Activated effector memory CD4-positive, alpha-beta T cell treated with anti-CD3 and anti-CD28 coated beads, Interleukin-2, amount 50 U/mL, for 16 hours (primary cell): ENCODE data around the gene SOS2.

Experiments
- DNase-seq: peaks from one replicate; pipeline ENCODE4 v3.0.0-alpha.2; 2020

Gene SOS2

GRCh38 chr14:50231475-50232275 is at the start of gene SOS2:
Gene SOS2, minus strand, starts transcription at chr14:50231578. Its CDS starts 295 bp downstream, at chr14:50231283.
- DNase-seq: peak; percentile 93

GRCh38 chr14:50272498-50272897 is 41.1 kb upstream of the SOS2 start:
- DNase-seq: no peak

DNA sequence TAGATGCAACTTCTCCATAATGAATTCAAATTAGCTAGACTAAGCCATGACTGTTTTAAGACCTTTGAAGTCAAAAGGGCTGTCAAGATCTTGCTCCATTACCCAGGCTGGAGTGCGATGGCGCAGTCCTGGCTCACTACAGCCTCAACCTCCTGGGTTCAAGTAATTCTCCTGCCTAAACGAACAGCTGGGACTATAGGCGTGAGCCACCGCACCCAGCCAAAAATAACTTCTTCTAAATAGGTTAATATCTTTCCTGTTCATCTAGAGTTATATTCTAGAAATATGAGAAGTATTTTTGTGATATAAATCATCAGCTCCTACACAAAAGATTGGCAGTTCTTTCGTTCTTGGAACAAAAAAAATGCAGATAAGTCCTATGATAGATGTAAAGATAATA is 39.6 kb upstream of the SOS2 start:
- DNase-seq: no peak

- DNase-seq: no peak
These were observed 33.7 kb upstream of the SOS2 start for GRCh38 chr14:50265029-50265428.

DNA sequence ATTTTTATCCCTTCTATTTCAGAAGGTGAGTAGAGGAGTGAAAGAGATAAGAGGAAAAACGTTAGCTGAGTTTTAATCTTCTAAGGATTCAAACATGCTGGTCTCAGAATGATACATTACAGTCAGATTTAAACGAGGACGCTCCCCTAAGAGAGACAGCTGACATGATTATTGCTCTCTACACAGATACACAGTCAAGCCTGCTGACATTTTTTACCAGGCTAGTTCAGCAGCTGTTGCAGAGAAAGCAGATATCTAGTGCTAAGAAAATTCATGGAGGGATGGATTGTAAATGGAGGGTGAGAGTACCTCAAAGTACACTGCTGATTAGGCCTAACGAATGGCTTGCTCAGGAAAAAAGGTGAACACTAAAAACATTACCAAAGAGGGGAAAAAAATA is 31.9 kb upstream of the SOS2 start:
- no peak for DNase-seq

- DNase-seq: no peak
These were observed 31.5 kb upstream of the SOS2 start for GRCh38 chr14:50262865-50263264.

GRCh38 chr14:50260511-50260910 is 29.1 kb upstream of the SOS2 start:
- no peak for DNase-seq

GRCh38 chr14:50260072-50260471 is 28.7 kb upstream of the SOS2 start:
- DNase-seq: no peak

DNA sequence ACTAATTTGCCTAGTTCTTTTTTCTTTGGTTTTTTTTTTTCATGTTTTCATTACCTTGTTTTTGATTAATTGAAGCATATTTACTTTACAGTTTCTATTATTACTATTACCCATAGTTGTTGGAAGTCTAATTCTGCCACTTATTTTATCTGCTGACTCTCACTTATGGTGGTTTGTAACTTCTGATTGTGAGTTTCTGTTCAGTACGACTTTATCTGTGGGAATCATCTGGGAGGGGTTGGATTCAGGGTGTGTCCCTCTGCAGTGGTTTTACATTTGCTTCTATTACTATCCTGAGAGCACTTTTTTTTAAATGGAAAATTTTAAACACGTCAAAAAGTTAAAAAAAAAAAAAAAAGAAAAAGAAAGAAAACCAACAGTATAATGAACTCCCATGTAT is 26.4 kb upstream of the SOS2 start:
- DNase-seq: no peak

GRCh38 chr14:50254248-50254647 is 22.9 kb upstream of the SOS2 start:
- DNase-seq: no peak

DNA sequence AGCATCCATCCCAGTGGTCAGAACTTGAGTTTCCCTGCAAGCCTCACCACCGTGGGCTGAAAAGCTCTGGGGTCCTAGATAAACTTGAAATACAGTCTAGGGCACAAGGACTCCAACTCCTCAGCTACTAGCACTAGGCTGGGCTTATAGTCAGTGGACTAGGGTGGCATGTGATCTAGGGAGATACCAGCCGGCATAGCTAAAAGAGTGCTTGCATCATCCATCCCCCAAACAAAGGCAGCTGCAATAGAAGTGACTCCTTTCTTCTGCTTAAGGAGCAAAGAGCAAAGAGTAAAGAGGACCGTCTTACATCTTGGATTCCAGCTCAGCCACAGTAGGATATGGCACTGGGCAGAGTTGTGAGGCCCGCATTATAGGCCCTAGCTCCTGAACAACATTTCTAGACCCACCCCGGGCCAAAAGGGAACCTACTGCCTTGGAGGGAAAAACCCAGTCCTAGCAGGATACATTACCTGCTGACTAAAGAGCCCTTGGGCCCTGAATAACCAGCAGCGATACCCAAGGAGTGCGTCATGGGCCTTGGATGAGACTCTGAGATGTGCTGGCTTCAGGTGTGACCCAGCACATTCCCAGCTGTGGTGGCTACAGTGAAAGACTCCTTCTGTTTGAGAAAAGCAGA is 17.9 kb upstream of the SOS2 start:
- no peak for DNase-seq

GRCh38 chr14:50247245-50247644 is 15.9 kb upstream of the SOS2 start:
- DNase-seq: no peak

DNA sequence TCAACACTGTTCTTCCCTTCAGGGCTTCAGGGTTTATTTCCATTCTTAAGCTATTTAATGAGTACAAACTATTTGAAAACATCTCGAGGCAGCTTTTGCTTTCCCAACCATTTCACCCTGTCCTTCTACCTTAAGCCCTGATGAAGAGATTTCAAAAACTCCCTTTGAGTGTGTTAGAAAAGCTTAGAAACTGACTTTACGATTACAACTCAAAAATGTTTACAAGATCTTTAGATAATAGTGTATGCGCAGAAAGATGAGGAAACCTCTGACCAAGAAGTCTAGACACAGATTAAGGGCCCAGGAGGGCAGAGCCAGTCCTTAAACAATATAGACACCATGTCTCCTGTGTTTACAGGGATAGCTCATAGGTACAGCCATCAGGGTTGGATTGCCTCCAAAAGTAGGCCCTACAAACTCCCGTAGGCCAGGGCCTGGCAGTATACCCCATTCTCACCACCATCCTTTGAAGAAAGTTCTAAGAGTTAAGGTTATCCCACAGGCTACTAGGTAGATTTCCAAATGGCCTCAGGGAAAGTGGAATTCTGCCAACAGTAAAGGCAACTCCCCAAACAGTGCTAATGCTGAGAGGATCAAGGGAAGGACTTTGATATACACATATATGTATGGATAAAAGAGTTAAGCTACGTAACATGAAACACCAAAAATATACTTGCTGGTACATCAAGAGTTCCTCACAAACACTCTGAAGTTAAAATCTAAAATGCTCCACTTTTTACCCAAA is 11.4 kb upstream of the SOS2 start:
- no peak for DNase-seq

DNA sequence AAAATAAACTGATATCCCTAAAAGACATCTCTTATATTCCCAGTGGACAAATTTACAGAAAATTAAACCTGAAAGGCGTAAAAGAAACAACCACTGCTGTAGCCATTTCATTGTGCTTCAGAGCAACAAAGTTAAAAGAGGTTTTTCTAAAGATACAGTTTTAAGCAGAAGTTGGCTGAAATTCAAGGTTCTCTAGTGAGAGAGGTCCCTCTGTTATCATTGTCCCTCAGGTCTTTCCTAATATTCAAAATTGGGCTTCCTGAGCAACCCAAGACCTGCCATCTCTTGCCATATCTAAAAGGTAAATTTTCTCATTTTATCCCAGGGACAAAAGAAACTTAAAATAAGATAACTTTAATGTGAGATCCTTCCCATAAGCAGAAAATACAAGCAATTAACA is 10.7 kb upstream of the SOS2 start:
- no peak for DNase-seq

- no peak for DNase-seq
These were observed 6.0 kb upstream of the SOS2 start for GRCh38 chr14:50237427-50237826.

DNA sequence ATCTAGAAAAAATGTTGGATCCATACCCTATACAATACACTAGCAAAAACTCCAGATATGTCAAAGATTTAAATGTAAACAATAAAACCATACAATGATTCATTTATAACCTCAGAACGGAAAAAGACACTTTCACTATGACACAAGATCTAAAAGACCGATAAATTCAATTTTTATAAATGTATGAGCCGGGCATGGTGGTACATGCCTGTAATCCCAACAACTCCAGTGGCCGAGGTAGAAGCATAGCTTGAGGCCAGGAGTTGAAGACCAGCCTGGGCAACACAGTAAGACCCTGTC is 2.5 kb upstream of the SOS2 start:
- no peak for DNase-seq

GRCh38 chr14:50233166-50233950 is 2.0 kb upstream of the SOS2 start:
- DNase-seq: peak; percentile 74

GRCh38 chr14:50232276-50232642 is 881 bp upstream of the SOS2 start:
- DNase-seq: no peak

DNA sequence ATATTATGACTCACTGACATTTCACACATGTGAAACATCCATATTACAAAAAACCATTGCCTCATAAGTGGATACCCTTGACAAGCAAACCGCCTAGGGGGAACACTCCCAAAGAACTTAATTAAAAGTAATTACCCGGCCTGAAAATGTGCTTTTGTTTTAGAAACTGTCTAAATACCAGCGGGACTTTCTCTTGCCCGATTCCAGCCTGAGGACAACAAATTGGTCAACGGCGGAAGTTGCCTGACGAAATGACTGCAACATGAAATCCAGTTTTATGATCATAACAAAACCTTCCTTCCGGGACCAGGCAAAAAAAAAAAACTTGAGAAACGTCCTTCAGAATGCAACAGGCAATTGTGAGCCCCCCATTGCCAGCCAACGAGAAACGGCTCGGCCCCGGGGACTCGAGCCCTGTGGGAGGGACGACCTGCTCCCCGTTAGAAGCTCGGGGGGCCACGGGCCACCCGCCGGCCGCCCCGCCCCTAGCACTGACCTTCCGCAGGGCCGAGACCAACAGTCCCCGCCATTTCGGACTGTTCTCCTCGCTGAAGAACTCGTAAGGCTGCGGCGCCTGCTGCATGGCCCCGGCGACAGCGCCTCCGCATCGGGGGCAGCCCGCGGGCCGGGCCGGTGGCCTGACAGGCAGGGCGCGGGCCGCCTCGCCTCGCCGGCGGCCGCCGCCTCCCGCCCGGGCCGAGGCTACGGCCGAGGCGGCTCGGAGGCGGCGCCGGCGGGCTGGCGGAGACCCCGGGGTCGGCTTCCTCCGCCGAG is 490 bp downstream of the SOS2 start:
- peak; percentile 74 for DNase-seq

DNA sequence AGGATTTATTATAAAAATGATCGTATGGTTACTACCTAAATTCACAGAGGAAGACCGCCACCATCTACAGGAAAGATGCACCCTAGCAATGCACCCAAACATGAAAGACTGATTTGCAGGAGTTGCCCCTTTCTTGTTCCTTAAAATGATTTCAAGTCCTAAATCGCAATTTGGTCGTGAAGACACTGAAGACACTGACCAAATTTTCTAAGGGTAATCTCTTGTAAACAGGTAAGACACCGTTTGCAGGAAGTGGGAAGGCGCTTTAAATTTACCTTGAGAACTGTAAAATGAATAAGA is 1.0 kb downstream of the SOS2 start:
- DNase-seq: no peak

DNA sequence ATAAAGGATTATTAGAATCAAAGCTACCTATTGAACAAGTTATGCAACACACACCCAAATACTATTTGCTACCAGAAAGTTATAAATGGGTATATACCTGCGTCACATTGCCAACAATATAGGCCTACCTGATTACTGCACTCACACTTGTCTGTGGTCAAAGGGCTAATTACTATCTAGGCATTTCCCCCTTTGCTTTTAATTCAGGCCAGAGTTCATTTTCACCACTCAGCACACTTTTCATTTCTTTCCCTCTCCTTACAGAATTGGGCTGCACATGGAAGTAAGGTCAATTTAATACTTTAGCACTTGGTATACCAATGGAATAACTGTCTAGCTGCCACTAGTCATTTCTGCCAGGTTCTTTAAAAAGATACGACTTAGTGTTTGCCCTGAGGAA is 1.7 kb downstream of the SOS2 start:
- DNase-seq: no peak

GRCh38 chr14:50228313-50228712 is 3.1 kb downstream of the SOS2 start:
- no peak for DNase-seq

GRCh38 chr14:50225974-50226297 is 5.4 kb downstream of the SOS2 start:
- DNase-seq: no peak
